ENCODE data around the gene CAND1. TPM values are rescaled to one million over a fixed set of nuclear protein-coding genes. Genes with fewer than 3 reads are reported as not detected.

The CAND1 gene
- total RNA-seq, 1 experiment from 2014 or later, result 97.2 TPM

DNA sequence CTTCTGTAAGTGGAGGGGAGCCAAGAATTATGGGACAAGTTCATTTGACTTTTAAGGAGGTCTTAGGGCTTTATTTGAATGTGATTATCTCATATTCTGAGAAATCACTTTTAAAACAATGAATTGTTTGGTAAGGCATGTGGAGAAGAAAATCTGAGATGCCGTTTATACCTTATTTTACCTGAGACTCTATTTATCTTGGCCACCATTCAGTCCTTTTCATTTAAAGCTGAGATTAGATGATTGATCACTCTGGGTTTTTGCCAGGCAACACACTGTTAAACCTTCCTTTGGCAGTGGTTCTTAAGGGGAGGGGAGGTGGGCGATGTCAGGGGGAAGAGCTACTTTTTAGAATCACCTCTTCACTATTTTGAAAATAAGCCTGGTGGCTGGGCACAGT lies 11.4 kb downstream of the CAND1 start:
- DNase-seq (ENCODE audit: low read depth), result no peak

- DNase-seq (ENCODE audit: low read depth), result no peak
These were observed 15.4 kb downstream of the CAND1 start for GRCh38 chr12:67284561-67284960.

GRCh38 chr12:67286257-67286656 lies 17.1 kb downstream of the CAND1 start:
- DNase-seq (ENCODE audit: low read depth), result no peak

DNA sequence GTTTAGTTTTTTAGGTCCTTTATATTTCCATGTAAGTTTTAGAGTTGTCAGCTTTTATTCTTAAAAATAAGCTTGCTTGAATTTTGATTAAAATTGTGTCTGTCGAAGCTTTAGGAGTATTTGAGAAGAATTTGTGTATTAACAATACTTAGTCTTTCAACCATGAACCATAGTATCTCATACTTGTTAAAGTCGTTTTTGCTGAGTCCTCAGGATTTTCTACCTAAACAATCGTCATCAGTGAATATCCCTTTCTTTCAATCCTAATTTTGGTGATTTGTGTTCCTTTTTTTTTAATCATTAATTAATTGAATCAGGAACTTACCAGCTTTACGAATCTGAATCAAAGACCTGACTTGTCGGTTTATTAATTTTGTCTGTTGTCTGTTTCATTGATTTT lies 18.2 kb downstream of the CAND1 start:
- DNase-seq (ENCODE audit: low read depth), result no peak

DNA sequence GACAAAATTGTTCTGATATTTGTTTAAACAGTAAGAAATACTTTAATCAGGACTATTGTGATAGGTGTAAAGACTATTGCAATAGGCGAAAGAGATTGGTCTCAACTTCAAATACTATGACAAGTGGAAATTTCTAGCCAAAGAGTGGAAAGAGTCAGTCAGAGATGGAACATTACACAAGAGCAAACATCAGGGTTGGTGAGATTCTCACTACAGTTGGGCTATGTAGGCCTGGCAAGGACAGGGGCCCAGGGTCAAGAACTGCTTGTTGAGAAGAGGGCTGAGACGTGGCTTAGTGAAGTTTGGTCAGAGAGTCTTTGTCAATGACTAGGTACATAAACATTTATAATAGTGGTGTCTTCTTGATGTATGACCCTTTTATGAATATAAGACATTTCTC lies 19.4 kb downstream of the CAND1 start:
- DNase-seq (ENCODE audit: low read depth), result no peak

GRCh38 chr12:67290378-67290777 lies 21.2 kb downstream of the CAND1 start:
- DNase-seq (ENCODE audit: low read depth), result no peak

DNA sequence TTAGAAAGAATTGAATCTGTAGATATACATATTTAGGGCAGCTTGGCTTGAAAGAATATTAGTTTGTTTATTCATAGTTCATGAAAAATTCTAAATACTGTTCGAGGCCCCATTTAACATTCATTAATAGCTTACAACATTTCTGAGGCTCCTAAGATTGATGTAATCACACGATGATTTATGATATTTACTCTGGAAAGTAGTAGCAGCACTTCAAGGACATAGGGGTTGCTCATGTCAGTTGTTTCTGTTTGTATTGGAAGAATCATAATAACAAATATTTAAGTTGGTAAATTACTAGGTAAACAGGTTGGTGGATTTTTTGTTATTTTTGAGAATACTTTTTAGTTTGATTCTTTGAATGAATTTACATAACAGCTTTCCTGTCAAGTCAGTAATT lies 30.4 kb downstream of the CAND1 start:
- DNase-seq (ENCODE audit: low read depth), result no peak

GRCh38 chr12:67299926-67300325 lies 30.8 kb downstream of the CAND1 start:
- DNase-seq (ENCODE audit: low read depth), result no peak

- no peak for DNase-seq (ENCODE audit: low read depth)
These were observed 33.0 kb downstream of the CAND1 start for GRCh38 chr12:67302162-67302561.

GRCh38 chr12:67305544-67305943 lies 36.4 kb downstream of the CAND1 start:
- DNase-seq (ENCODE audit: low read depth), result no peak

DNA sequence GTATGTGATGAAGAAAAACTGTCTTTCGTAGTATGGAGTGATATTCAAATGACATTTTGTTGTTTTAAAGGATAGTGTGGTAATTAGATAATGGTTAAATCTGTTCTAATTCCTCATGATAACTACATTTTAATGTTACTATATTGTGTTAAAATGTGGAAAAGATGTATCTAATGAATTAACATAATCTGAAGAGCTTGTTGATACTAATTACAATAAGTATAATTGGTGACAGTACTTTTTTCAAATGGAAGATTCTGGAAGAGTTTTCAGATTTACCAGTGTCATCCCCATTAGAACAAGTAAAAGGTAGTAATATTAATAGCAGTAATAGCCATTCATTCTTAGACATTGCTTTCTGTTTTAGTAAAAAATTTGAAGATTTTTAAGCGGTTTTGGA lies 37.6 kb downstream of the CAND1 start:
- DNase-seq (ENCODE audit: low read depth), result no peak

DNA sequence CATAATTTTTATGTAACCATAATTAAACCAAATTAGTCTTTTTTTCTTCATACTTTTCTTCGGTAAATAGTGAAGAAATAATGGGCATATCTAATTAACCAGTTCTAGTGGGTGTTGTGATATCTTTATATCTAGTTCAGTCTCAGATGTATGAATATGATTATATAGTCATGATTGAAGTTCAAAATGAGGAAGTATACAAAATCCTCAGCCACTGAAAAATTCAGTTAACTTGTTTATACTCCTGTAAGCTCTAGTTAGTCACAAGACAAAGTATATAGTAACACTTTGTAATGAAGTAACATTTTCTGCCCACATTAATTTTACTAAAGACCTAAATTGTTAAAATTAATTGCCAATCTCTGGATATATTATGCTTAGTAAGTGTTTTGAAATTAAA lies 46.5 kb downstream of the CAND1 start:
- DNase-seq (ENCODE audit: low read depth), result no peak

DNA sequence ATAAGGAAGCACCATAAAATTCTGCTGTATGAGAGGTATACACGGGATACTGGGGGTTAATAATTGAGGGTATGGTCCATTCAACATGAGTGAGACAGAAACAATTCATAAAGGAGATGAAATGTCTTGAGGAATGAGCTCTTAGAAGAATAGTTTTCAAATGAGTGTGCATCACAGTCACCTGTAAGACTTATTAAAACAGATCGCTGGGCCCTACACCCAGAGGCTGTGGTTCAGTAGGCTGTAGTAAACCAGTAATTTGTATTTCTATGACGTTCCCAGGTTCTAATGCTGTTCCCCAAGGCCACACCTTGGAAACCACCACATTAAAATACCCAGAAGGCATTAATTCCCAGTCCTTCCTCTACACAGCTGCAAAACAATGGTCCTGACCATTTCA lies 49.6 kb downstream of the CAND1 start:
- no peak for DNase-seq (ENCODE audit: low read depth)

DNA sequence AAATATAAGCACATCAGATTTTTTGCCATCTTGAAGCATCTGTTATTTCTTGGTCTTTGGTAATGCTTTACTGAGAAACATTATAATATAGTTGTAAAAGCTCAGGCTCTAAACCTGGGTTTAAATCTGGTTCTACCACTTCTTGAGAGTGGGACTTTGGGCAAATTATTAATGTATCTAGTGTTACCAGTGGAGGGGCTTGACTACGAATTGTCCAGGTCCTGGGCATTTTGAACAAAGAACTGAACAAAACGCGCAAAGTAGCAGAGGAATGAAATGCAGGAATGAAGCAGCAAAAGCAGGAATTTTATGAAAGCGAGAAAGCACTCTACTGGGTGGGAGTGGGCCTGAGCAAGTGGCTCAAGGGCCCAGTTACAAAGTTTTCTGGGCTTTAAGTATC lies 50.8 kb downstream of the CAND1 start:
- no peak for DNase-seq (ENCODE audit: low read depth)

DNA sequence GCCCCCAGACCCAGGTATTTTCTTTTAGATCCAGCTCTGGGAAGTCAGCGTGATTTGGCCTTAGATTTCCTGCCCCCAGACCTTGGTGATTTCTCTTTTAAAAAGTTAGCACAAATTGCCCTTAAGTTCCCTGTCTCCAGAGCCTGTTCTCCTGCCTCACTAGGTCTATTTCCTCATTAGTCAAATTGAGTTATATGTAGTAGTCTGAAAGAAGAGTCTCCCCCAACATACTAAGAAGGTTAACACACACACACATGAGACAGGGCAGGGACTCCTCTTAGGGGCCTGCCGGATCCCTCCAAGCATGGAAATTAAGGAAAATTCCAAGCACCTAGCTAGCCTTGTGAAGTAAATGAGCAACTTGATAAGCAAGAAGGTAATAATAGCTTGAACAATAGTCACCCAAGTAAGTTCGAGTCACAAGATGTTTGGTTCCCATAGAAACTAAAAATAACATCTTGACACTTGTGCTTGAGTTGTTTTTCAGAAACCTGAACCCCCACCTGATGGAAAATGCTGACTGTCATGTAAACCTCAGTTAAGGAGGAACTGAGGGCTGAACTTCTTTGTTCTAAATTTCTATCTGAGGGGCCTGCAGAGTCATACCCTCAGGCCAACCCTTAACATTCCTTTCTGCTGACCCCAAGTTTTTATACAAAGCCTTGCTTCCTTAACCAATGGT lies 51.6 kb downstream of the CAND1 start:
- no peak for DNase-seq (ENCODE audit: low read depth)

GRCh38 chr12:67322580-67322979 lies 53.4 kb downstream of the CAND1 start:
- DNase-seq (ENCODE audit: low read depth), result no peak

GRCh38 chr12:67323007-67323406 lies 53.8 kb downstream of the CAND1 start:
- DNase-seq (ENCODE audit: low read depth), result no peak

DNA sequence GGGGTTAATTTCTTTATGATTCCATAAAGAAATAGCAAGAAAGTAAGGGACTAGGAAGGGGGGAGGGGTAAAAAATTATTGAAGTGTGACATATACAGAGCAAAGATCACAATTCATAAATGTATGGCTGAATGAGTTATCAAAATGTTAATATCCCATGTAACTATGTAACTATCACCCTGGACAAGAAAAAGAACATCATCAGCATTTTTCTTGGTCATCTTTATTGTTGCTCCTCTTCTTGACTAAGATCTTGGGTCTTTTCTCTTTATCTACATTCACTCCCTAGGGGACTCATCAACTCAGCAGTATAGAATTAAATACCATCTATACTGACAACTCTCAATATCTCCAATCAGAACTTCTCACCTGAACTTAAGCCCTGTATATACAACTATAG lies 57.5 kb downstream of the CAND1 start:
- no peak for DNase-seq (ENCODE audit: low read depth)

DNA sequence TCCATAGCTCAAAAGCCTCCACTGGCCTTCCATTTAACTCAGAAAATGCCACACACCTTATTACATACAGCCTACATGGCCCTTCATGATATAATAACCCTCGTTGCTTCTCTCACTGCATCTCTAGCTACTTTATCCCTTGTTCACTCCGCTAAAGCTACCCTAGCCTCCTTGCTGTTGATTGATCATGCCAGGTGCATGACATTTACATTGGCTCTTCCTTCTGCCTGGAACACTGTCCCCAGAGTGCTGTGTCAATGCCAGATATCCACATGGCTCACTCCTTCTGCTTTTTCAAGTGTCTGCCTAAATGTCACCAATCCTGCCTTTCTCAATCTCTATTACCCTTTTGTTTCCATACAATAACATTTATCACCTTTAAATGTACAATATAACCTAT lies 58.3 kb downstream of the CAND1 start:
- DNase-seq (ENCODE audit: low read depth), result no peak

DNA sequence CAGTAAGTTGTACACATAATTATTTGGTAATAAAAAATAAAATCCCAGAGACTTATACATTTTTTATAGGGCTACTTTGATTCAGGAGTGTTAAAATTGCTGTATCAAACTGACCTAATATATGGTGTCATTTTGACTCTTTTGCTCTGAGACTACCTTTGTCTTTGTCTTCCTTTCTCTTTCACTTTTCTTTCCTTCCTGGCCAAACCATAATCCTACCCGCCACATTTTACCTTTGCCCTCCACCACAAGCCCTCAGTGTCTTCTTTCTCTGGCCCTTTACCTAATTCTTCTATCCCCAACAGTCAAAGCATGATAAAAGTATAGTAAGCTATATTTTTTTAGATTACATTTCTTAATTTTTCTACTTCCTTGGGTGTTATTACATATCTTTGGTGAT lies 62.0 kb downstream of the CAND1 start:
- no peak for DNase-seq (ENCODE audit: low read depth)

DNA sequence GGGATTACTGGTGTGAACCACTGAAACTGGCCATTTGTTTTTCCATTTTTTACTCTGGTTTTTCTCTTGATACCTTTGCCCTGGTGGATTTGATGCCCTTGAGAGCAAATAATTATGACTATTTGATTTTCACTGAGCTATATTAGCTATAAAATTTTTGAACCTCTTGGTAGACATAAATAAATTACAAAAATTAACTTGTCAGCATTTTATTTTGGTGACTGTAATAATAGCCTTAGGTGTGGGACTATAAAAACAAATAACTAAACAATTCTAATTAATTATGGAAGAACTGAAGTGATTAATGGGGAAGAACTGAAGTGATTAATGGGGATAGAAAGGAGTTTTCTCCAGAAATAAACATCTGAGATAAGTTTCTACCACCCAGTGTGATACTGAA lies 62.7 kb downstream of the CAND1 start:
- DNase-seq (ENCODE audit: low read depth), result no peak

DNA sequence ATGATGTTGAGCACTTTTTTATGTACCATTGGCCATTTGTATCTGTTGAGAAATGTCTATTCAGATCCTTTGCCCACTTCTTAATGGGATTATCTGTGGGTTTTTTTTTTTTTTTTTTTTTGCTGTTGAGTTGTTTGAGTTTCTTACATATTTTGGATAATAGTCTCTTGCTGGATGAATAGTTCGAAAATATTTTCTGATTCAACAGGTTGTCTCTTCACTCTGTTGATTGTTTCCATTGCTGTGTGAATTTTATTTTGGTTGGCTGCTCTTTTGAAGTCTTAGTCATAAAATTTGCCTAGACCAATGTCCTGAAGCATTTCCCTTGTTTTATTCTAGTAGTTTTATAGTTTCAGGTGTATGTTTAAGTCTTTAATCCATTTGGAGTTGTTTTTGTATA lies 64.5 kb downstream of the CAND1 start:
- DNase-seq (ENCODE audit: low read depth), result no peak

- no peak for DNase-seq (ENCODE audit: low read depth)
These were observed 69.3 kb downstream of the CAND1 start for GRCh38 chr12:67338426-67338825.

DNA sequence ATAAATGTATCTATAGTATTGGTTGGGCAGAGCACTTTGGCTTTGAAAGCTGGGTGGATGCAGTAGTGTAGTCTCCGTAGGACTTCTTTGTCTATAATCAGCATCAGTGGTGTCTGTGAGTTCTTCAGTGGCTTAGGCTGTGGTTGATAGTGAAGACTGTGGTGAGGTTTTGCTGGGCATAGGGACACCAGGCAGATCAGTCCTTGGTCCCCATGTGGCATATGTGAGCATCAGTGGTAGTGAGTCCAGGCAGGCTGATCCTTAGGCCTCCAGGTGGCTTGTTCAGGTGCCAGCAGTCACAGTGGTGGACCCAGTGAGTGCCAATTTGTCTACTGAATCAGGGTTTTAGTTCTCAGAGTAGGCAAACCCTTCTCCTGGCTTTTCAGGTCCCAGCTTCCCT lies 70.4 kb downstream of the CAND1 start:
- DNase-seq (ENCODE audit: low read depth), result no peak

Data from Daoy (cell line).